Measurements from ENCODE around the gene MAFG. TPM values are rescaled to one million over a fixed set of nuclear protein-coding genes. Genes with fewer than 3 reads are reported as not detected.
A peak's percentile ranks its signal among the peaks of the same experiment; 100 is the strongest.
"Not testable (repeated sequence)": the region's sequence is repeated elsewhere in the genome, so short reads cannot be mapped to it uniquely, and the experiment has no call there.

Gene MAFG
- total RNA-seq, 2 experiments from 2014 or later, result 15.3 to 18.3 TPM

GRCh38 chr17:81918333-81918669 lies 9.2 kb downstream of the MAFG start:
- POLR2A ChIA-PET; H3K9me3 Mint-ChIP-seq (ENCODE audit: low read depth); DNase-seq; H3K27me3 Mint-ChIP-seq; CTCF ChIA-PET: not testable (repeated sequence)
- Mint-ChIP-seq H3K27ac (peak overlapping the region; percentile 58), H3K4me3 (peak overlapping the region; percentile 85), H3K36me3 (ENCODE audit: low read depth) (peaks cover 38% of the 10 kb centered on the region), H3K4me1 (peaks cover 25% of the 10 kb centered on the region)
- ATAC-seq, result peak; percentile 25
- intact Hi-C loops (cut with DNase I, micrococcal nuclease), result loop anchor here in 1 of 2 experiments (1.0 to 10.0 kb wide), 8 partner anchors 9 to 536 kb away; partner anchors contain the start of genes ALYREF, ANAPC11, ASPSCR1 and CYBC1

- peak within 1 kb of the TSS; percentile 82 for H3K27ac Mint-ChIP-seq
- H3K4me1 Mint-ChIP-seq, result peaks cover 23% of the 10 kb centered on the region
- intact Hi-C loops (cut with DNase I, micrococcal nuclease), result loop anchor here in 1 of 2 experiments (1.0 to 10.0 kb wide), 8 partner anchors 10 to 537 kb away; partner anchors contain the start of genes ALYREF, ANAPC11, ASPSCR1 and CYBC1
- ChIA-PET POLR2A (interaction anchor here (0.8 to 1.1 kb wide), 2 partner anchors 48 to 105 kb away, joined by 3 to 6 read pairs; partner anchors contain the start of gene CENPX), CTCF (interaction anchor here (0.6 to 1.2 kb wide), 4 partner anchors 35 to 46 kb away, joined by 4 read pairs; no protein-coding TSS in a partner anchor)
- peak; percentile 90 for DNase-seq
- ATAC-seq, result peak; percentile 87
- H3K4me3 Mint-ChIP-seq, result peak within 1 kb of the TSS; percentile 85
- peaks cover 42% of the 10 kb centered on the region for H3K36me3 Mint-ChIP-seq (ENCODE audit: low read depth)
- H3K9me3 Mint-ChIP-seq (ENCODE audit: low read depth), result no peaks in the 10 kb centered on the region
- no peaks in the 10 kb centered on the region for H3K27me3 Mint-ChIP-seq
These were observed 9.8 kb downstream of the MAFG start, which contains the start of gene SIRT7 for GRCh38 chr17:81917565-81918332. Gene SIRT7, minus strand, starts transcription at chr17:81918176. Its CDS starts 45 bp downstream, at chr17:81918131.

- H3K4me1 Mint-ChIP-seq, result peaks cover 27% of the 10 kb centered on the region
- intact Hi-C loops (cut with DNase I, micrococcal nuclease), result loop anchor here in 1 of 2 experiments (10.0 kb wide), 1 partner anchor 538 kb away; the partner anchor contains the start of genes CYBC1 and NARF
- no peak for DNase-seq
- POLR2A ChIA-PET, result interaction anchor here (0.6 to 1.4 kb wide), 5 partner anchors 23 to 231 kb away, joined by 3 to 6 read pairs (median 4); no protein-coding TSS in a partner anchor
- CTCF ChIA-PET, result interaction anchor here (1.2 kb wide), 1 partner anchor 45 kb away, joined by 4 read pairs; no protein-coding TSS in a partner anchor
- peaks cover 47% of the 10 kb centered on the region for H3K36me3 Mint-ChIP-seq (ENCODE audit: low read depth)
- peak overlapping the region; percentile 78 for H3K27ac Mint-ChIP-seq
- no peaks in the 10 kb centered on the region for H3K27me3 Mint-ChIP-seq
- H3K4me3 Mint-ChIP-seq, result peak overlapping the region; percentile 85
- H3K9me3 Mint-ChIP-seq (ENCODE audit: low read depth), result no peaks in the 10 kb centered on the region
- no peak for ATAC-seq
These were observed 11.1 kb downstream of the MAFG start for GRCh38 chr17:81916234-81917001.

GRCh38 chr17:81915331-81915730 lies 12.2 kb downstream of the MAFG start:
- H3K9me3 Mint-ChIP-seq (ENCODE audit: low read depth), result no peaks in the 10 kb centered on the region
- no peaks in the 10 kb centered on the region for H3K27me3 Mint-ChIP-seq
- ChIA-PET POLR2A (no interaction called here), CTCF (no interaction called here)
- no peak overlapping the region for H3K27ac Mint-ChIP-seq
- H3K36me3 Mint-ChIP-seq (ENCODE audit: low read depth), result peaks cover 43% of the 10 kb centered on the region
- intact Hi-C loops (cut with DNase I, micrococcal nuclease), result loop anchor here in 1 of 2 experiments (10.0 kb wide), 1 partner anchor 539 kb away; the partner anchor contains the start of genes CYBC1 and NARF
- DNase-seq, result no peak
- H3K4me3 Mint-ChIP-seq, result no peak overlapping the region
- no peak for ATAC-seq
- H3K4me1 Mint-ChIP-seq, result peaks cover 27% of the 10 kb centered on the region

GRCh38 chr17:81914103-81914850 lies 13.3 kb downstream of the MAFG start:
- POLR2A ChIA-PET, result no interaction called here
- H3K4me3 Mint-ChIP-seq, result no peak overlapping the region
- H3K27me3 Mint-ChIP-seq, result no peaks in the 10 kb centered on the region
- H3K4me1 Mint-ChIP-seq, result peaks cover 32% of the 10 kb centered on the region
- no peak for ATAC-seq
- intact Hi-C loops (cut with DNase I, micrococcal nuclease), result loop anchor here in 1 of 2 experiments (5.0 to 10.0 kb wide), 3 partner anchors 362 to 783 kb away; partner anchors contain the start of genes CYBC1, FAAP100, NARF and RAB40B
- H3K36me3 Mint-ChIP-seq (ENCODE audit: low read depth), result peaks cover 43% of the 10 kb centered on the region
- DNase-seq, result no peak
- CTCF ChIA-PET, result no interaction called here
- no peak overlapping the region for H3K27ac Mint-ChIP-seq
- no peaks in the 10 kb centered on the region for H3K9me3 Mint-ChIP-seq (ENCODE audit: low read depth)

- ATAC-seq (no peak), DNase-seq (no peak)
- peaks cover 27% of the 10 kb centered on the region for H3K4me1 Mint-ChIP-seq
- no peak overlapping the region for H3K4me3 Mint-ChIP-seq
- H3K27me3 Mint-ChIP-seq, result no peaks in the 10 kb centered on the region
- POLR2A ChIA-PET, result no interaction called here
- H3K9me3 Mint-ChIP-seq (ENCODE audit: low read depth), result no peaks in the 10 kb centered on the region
- H3K27ac Mint-ChIP-seq, result no peak overlapping the region
- H3K36me3 Mint-ChIP-seq (ENCODE audit: low read depth), result peaks cover 44% of the 10 kb centered on the region
- CTCF ChIA-PET, result interaction anchor here (0.7 kb wide), 1 partner anchor 11 kb away, joined by 3 read pairs; no protein-coding TSS in a partner anchor
- intact Hi-C loops (cut with DNase I, micrococcal nuclease), result loop anchor here in 1 of 2 experiments (5.0 to 10.0 kb wide), 3 partner anchors 361 to 784 kb away; partner anchors contain the start of genes CYBC1, FAAP100, NARF and RAB40B
These were observed 14.0 kb downstream of the MAFG start for GRCh38 chr17:81913394-81914102.

- Mint-ChIP-seq H3K27me3 (no peaks in the 10 kb centered on the region), H3K9me3 (ENCODE audit: low read depth) (no peaks in the 10 kb centered on the region), H3K36me3 (ENCODE audit: low read depth) (peaks cover 43% of the 10 kb centered on the region), H3K4me1 (peaks cover 23% of the 10 kb centered on the region), H3K27ac (no peak overlapping the region), H3K4me3 (no peak overlapping the region)
- intact Hi-C loops (cut with DNase I, micrococcal nuclease), result loop anchor here in 1 of 2 experiments (5.0 to 10.0 kb wide), 3 partner anchors 360 to 785 kb away; partner anchors contain the start of genes CYBC1, FAAP100, NARF and RAB40B
- ChIA-PET POLR2A (interaction anchor here (1.0 kb wide), 1 partner anchor 125 kb away, joined by 3 read pairs; the partner anchor contains the start of gene DCXR), CTCF (interaction anchor here (0.7 kb wide), 1 partner anchor 12 kb away, joined by 3 read pairs; no protein-coding TSS in a partner anchor)
- ATAC-seq, result no peak
- DNase-seq, result no peak
These were observed 14.9 kb downstream of the MAFG start for GRCh38 chr17:81912441-81913309.

- Mint-ChIP-seq H3K27me3 (no peaks in the 10 kb centered on the region), H3K4me1 (peaks cover 18% of the 10 kb centered on the region), H3K36me3 (ENCODE audit: low read depth) (peaks cover 39% of the 10 kb centered on the region), H3K27ac (no peak overlapping the region), H3K9me3 (ENCODE audit: low read depth) (no peaks in the 10 kb centered on the region), H3K4me3 (peak overlapping the region; percentile 15)
- intact Hi-C loops (cut with DNase I, micrococcal nuclease), result loop anchor here (1.0 to 10.0 kb wide), 13 partner anchors 15 to 785 kb away; partner anchors contain the start of genes MAFG (in 2 of the 2), ALYREF (in 1 of the 2), ANAPC11 (in 1 of the 2) and ARHGDIA (in 1 of the 2)
- ChIA-PET CTCF (no interaction called here), POLR2A (interaction anchor here (1.0 kb wide), 1 partner anchor 125 kb away, joined by 3 read pairs; the partner anchor contains the start of gene DCXR)
- ATAC-seq (no peak), DNase-seq (no peak)
These were observed 15.6 kb downstream of the MAFG start for GRCh38 chr17:81911969-81912368.

GRCh38 chr17:81911277-81911961 lies 16.1 kb downstream of the MAFG start, which contains the start of gene PCYT2:
Gene PCYT2, minus strand, starts transcription at chr17:81911399. Its CDS starts 44 bp downstream, at chr17:81911355.
- DNase-seq (peak; percentile 97), ATAC-seq (peak; percentile 96)
- ChIA-PET CTCF (interaction anchor here (0.6 kb wide), 2 partner anchors 18 to 396 kb away, joined by 4 read pairs; no protein-coding TSS in a partner anchor), POLR2A (interaction anchor here (0.6 kb wide), 1 partner anchor 20 kb away, joined by 3 read pairs; the partner anchor contains the start of genes ALYREF and ANAPC11)
- Mint-ChIP-seq H3K9me3 (ENCODE audit: low read depth) (no peaks in the 10 kb centered on the region), H3K27ac (no peak within 1 kb of the TSS), H3K27me3 (no peaks in the 10 kb centered on the region), H3K4me1 (peaks cover 14% of the 10 kb centered on the region), H3K36me3 (ENCODE audit: low read depth) (peaks cover 41% of the 10 kb centered on the region), H3K4me3 (peak within 1 kb of the TSS; percentile 79)
- intact Hi-C loops (cut with DNase I, micrococcal nuclease), result loop anchor here (1.0 to 10.0 kb wide), 13 partner anchors 15 to 786 kb away; partner anchors contain the start of genes MAFG (in 2 of the 2), ALYREF (in 1 of the 2), ANAPC11 (in 1 of the 2) and ARHGDIA (in 1 of the 2)

All from activated CD4-positive, alpha-beta T cell treated with anti-CD3 and anti-CD28 coated beads for 36 hours (primary cell).